GM18909 (cell line): ENCODE results near the gene CHD9NB.
"Not testable (repeated sequence)": the region's sequence is repeated elsewhere in the genome, so short reads cannot be mapped to it uniquely, and the experiment has no call there.

Experiments
- ATAC-seq: cut with Tn5 transposase; IDR thresholded peaks from one replicate; pipeline ENCODE4 v1.9.1; 2021; ENCODE audit warnings: mild to moderate bottlenecking; ENCODE audit not compliant: unreplicated experiment, poor library complexity

Gene CHD9NB

GRCh38 chr16:53084746-53085334 lies 32.1 kb upstream of the CHD9NB start:
- ATAC-seq, result no peak

- ATAC-seq, result no peak
Observed at GRCh38 chr16:53084141-53084541, 31.4 kb upstream of the CHD9NB start.

- ATAC-seq, result no peak
Observed at GRCh38 chr16:53083119-53083518, 30.4 kb upstream of the CHD9NB start.

GRCh38 chr16:53082509-53082908 lies 29.8 kb upstream of the CHD9NB start:
- ATAC-seq, result no peak

- no peak for ATAC-seq
Observed at GRCh38 chr16:53081686-53082407, 29.1 kb upstream of the CHD9NB start.

- ATAC-seq, result no peak
Observed at GRCh38 chr16:53081032-53081424, 28.3 kb upstream of the CHD9NB start.

GRCh38 chr16:53080345-53081031 lies 27.8 kb upstream of the CHD9NB start:
- no peak for ATAC-seq

- ATAC-seq, result no peak
Observed at GRCh38 chr16:53078765-53079485, 26.2 kb upstream of the CHD9NB start.

GRCh38 chr16:53078247-53078646 lies 25.6 kb upstream of the CHD9NB start:
- ATAC-seq, result no peak

GRCh38 chr16:53075461-53075860 lies 22.8 kb upstream of the CHD9NB start:
- ATAC-seq, result not testable (repeated sequence)

GRCh38 chr16:53074296-53074695 lies 21.6 kb upstream of the CHD9NB start:
- not testable (repeated sequence) for ATAC-seq

GRCh38 chr16:53073022-53073421 lies 20.3 kb upstream of the CHD9NB start:
- no peak for ATAC-seq

- ATAC-seq, result peak; percentile 75
Observed at GRCh38 chr16:53071748-53072301, 19.1 kb upstream of the CHD9NB start.

- no peak for ATAC-seq
Observed at GRCh38 chr16:53069772-53070171, 17.1 kb upstream of the CHD9NB start.

- peak; percentile 60 for ATAC-seq
Observed at GRCh38 chr16:53068423-53068833, 15.7 kb upstream of the CHD9NB start.

- ATAC-seq, result no peak
Observed at GRCh38 chr16:53067675-53068074, 15.0 kb upstream of the CHD9NB start.

GRCh38 chr16:53065461-53066061 lies 12.9 kb upstream of the CHD9NB start:
- no peak for ATAC-seq

- ATAC-seq, result no peak
Observed at GRCh38 chr16:53064081-53064578, 11.4 kb upstream of the CHD9NB start.

- ATAC-seq, result peak; percentile 88
Observed at GRCh38 chr16:53061701-53062159, 9.0 kb upstream of the CHD9NB start.

- ATAC-seq, result peak; percentile 23
Observed at GRCh38 chr16:53061256-53061655, 8.6 kb upstream of the CHD9NB start.
